Ovary (tissue), 3 donors: ENCODE data around the gene GRIK4.

Source experiments
- EP300 ChIP-seq: sonication (generic); formaldehyde crosslinking; IDR thresholded peaks from one replicate; pipeline ENCODE4 v1.6.1; 2017; ENCODE audit warnings: antibody characterized with exemption
- POLR2A ChIP-seq: fragments of 450-650 bp; IDR thresholded peaks from one replicate; pipeline ENCODE4 v1.6.1; 2017; ENCODE audit warnings: antibody characterized with exemption, mild to moderate bottlenecking, moderate library complexity
- TF ChIP-seq, protein P1 (sequence below), 3 donors: fragments of 450-650 bp in 2 of 3; fragments of 200-600 bp in 1 of 3; IDR thresholded peaks; one replicate each; pipeline versions ENCODE4 v1.5.1 to v1.8.0; 2016 to 2022; ENCODE audit warnings: antibody characterized with exemption in 3 of 3, mild to moderate bottlenecking in 1 of 3
- donor health status: DM: no; HTN: no; CAD: no.

DNA sequence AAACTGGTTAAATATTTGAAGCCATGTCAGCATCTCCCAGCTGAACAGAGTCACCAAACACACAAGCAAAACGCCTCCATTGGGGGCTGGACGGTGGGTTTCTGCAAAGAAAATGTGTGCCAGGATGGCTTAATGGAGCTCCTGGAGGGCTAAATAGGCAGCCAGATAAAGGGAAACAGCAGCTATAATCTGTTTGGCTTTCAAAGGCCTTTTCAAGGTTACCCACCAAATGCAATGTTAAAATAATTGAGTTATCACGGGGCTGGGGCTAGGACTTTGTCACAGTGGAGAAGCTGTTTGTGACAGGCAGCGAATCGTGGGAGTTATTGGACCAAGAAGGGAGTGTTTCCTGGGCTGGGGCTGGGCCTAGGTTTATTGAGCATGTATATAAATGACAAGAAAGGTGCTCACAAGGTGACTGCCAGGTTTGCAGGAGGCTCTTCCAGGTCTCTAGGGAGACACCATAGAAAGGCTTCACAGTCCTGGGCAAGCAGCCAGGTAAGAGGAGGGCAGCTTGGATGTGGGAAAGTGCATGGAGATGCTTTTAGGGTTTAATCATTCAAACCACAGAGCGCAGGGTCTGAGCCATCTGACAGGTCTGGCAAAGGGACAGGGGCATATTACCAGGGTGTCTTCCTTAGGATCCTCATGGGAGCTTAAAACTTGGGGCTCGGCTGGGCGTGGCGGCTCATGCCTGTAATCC lies 28.3 kb downstream of the GRIK4 start:
- TF ChIP-seq, protein P1, sequence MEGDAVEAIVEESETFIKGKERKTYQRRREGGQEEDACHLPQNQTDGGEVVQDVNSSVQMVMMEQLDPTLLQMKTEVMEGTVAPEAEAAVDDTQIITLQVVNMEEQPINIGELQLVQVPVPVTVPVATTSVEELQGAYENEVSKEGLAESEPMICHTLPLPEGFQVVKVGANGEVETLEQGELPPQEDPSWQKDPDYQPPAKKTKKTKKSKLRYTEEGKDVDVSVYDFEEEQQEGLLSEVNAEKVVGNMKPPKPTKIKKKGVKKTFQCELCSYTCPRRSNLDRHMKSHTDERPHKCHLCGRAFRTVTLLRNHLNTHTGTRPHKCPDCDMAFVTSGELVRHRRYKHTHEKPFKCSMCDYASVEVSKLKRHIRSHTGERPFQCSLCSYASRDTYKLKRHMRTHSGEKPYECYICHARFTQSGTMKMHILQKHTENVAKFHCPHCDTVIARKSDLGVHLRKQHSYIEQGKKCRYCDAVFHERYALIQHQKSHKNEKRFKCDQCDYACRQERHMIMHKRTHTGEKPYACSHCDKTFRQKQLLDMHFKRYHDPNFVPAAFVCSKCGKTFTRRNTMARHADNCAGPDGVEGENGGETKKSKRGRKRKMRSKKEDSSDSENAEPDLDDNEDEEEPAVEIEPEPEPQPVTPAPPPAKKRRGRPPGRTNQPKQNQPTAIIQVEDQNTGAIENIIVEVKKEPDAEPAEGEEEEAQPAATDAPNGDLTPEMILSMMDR (IDR thresholded peaks at IDR 0.05) = no peak
- no peak for TF ChIP-seq POLR2A
- no peak for TF ChIP-seq EP300
